ENCODE data around the gene NAA16. TPM values are rescaled to one million over a fixed set of nuclear protein-coding genes. Genes with fewer than 3 reads are reported as not detected.

NAA16 gene
- total and polyA plus RNA-seq, 2 experiments from 2014 or later: 10.7 to 16.2 TPM

GRCh38 chr13:41268764-41269163 is 42.3 kb upstream of the NAA16 start:
- Histone ChIP-seq H4K20me1 (ENCODE audit: insufficient read depth, poor library complexity, severe bottlenecking) (no peaks in the 10 kb centered on the region), H3K27ac (no peak overlapping the region), H3K79me2 (no peaks in the 10 kb centered on the region), H3K4me1 (ENCODE audit: insufficient read depth) (no peaks in the 10 kb centered on the region), H3K9me3 (ENCODE audit: low read depth) (peaks cover 4% of the 10 kb centered on the region), H3K4me3 (no peak overlapping the region), H3K4me2 (no peak overlapping the region), H3K27me3 (no peaks in the 10 kb centered on the region), H2AFZ (no peak overlapping the region), H3K36me3 (replicated peaks; ENCODE audit: insufficient read depth, low read depth) (no peaks in the 10 kb centered on the region), H3K9me2 (replicated peaks; ENCODE audit: insufficient read depth) (no peaks in the 10 kb centered on the region)
- TF ChIP-seq EZH2phosphoT487 (IDR thresholded peaks at IDR 0.05; ENCODE audit: low read depth, severe bottlenecking, unreplicated experiment) (no peak), CTCF (IDR thresholded peaks at IDR 0.05; ENCODE audit: poor library complexity) (no peak), EZH2 (IDR thresholded peaks at IDR 0.05; ENCODE audit: borderline replicate concordance) (no peak)
- no peak for DNase-seq (ENCODE audit: low spot score)
- WGBS (ENCODE audit: low lambda C conversion rate, missing lambda C conversion rate): 10% methylated on average over 1 of the region's 1 CpG

GRCh38 chr13:41271456-41272285 is 39.4 kb upstream of the NAA16 start:
- TF ChIP-seq CTCF (IDR thresholded peaks at IDR 0.05; ENCODE audit: poor library complexity): no peak
- TF ChIP-seq EZH2 (IDR thresholded peaks at IDR 0.05; ENCODE audit: borderline replicate concordance): no peak
- TF ChIP-seq EZH2phosphoT487 (IDR thresholded peaks at IDR 0.05; ENCODE audit: low read depth, severe bottlenecking, unreplicated experiment): no peak
- 91% methylated on average over 6 of the region's 6 CpGs for WGBS (ENCODE audit: low lambda C conversion rate, missing lambda C conversion rate)
- Histone ChIP-seq H3K79me2 (no peaks in the 10 kb centered on the region), H2AFZ (no peak overlapping the region), H4K20me1 (ENCODE audit: insufficient read depth, poor library complexity, severe bottlenecking) (no peaks in the 10 kb centered on the region), H3K4me2 (no peak overlapping the region), H3K9me3 (ENCODE audit: low read depth) (peaks cover 4% of the 10 kb centered on the region), H3K9me2 (replicated peaks; ENCODE audit: insufficient read depth) (no peaks in the 10 kb centered on the region), H3K27ac (no peak overlapping the region), H3K36me3 (replicated peaks; ENCODE audit: insufficient read depth, low read depth) (no peaks in the 10 kb centered on the region), H3K27me3 (no peaks in the 10 kb centered on the region), H3K4me3 (no peak overlapping the region), H3K4me1 (ENCODE audit: insufficient read depth) (no peaks in the 10 kb centered on the region)
- DNase-seq (ENCODE audit: low spot score): no peak

- peak overlapping the region; percentile 20 for H3K4me2 ChIP-seq
- H3K27ac ChIP-seq: no peak overlapping the region
- peaks cover 4% of the 10 kb centered on the region for H3K9me3 ChIP-seq (ENCODE audit: low read depth)
- H2AFZ ChIP-seq: no peak overlapping the region
- H3K27me3 ChIP-seq: no peaks in the 10 kb centered on the region
- H3K9me2 ChIP-seq (replicated peaks; ENCODE audit: insufficient read depth): no peaks in the 10 kb centered on the region
- no peaks in the 10 kb centered on the region for H4K20me1 ChIP-seq (ENCODE audit: insufficient read depth, poor library complexity, severe bottlenecking)
- TF ChIP-seq EZH2 (IDR thresholded peaks at IDR 0.05; ENCODE audit: borderline replicate concordance) (no peak), CTCF (IDR thresholded peaks at IDR 0.05; ENCODE audit: poor library complexity) (no peak), EZH2phosphoT487 (IDR thresholded peaks at IDR 0.05; ENCODE audit: low read depth, severe bottlenecking, unreplicated experiment) (no peak)
- H3K79me2 ChIP-seq: no peaks in the 10 kb centered on the region
- H3K4me1 ChIP-seq (ENCODE audit: insufficient read depth): no peaks in the 10 kb centered on the region
- H3K4me3 ChIP-seq: no peak overlapping the region
- H3K36me3 ChIP-seq (replicated peaks; ENCODE audit: insufficient read depth, low read depth): no peaks in the 10 kb centered on the region
- DNase-seq (ENCODE audit: low spot score): no peak
- WGBS (ENCODE audit: low lambda C conversion rate, missing lambda C conversion rate): 81% methylated on average over 3 of the region's 3 CpGs
Observed at GRCh38 chr13:41273831-41274441, 37.1 kb upstream of the NAA16 start.
